HepG2 (cell line): ENCODE data around the gene XKR7. TPM values are rescaled to one million over a fixed set of nuclear protein-coding genes. Genes with fewer than 3 reads are reported as not detected.
A peak's percentile ranks its signal among the peaks of the same experiment; 100 is the strongest.

ENCODE experiments used
- ARID5B ChIP-seq: IDR thresholded peaks from 2 replicates; pipeline ENCODE4 v1.4.0; 2020; ENCODE audit warnings: mild to moderate bottlenecking, missing genetic modification reagents
- ATF5 ChIP-seq: sonication (generic); formaldehyde crosslinking; IDR thresholded peaks from 2 replicates; pipeline ENCODE4 v1.4.0; 2020; ENCODE audit warnings: mild to moderate bottlenecking, low read depth, missing genetic modification reagents
- IRF1 ChIP-seq: sonication (generic); formaldehyde crosslinking; IDR thresholded peaks from 2 replicates; pipeline ENCODE4 v1.4.0; 2020; ENCODE audit warnings: low read depth, mild to moderate bottlenecking, missing genetic modification reagents
- RNF219 ChIP-seq: sonication (generic); formaldehyde crosslinking; IDR thresholded peaks from 2 replicates; pipeline ENCODE4 v1.5.0; 2020; ENCODE audit warnings: mild to moderate bottlenecking, missing genetic modification reagents
- SPEN ChIP-seq: sonication (generic); formaldehyde crosslinking; IDR thresholded peaks from 2 replicates; pipeline ENCODE4 v1.5.1; 2020; ENCODE audit warnings: low read depth, mild to moderate bottlenecking, missing genetic modification reagents
- THAP7 ChIP-seq: sonication (generic); formaldehyde crosslinking; IDR thresholded peaks from 2 replicates; pipeline ENCODE4 v1.8.1; 2023; ENCODE audit warnings: mild to moderate bottlenecking, missing genetic modification reagents
- ZBTB10 ChIP-seq: sonication (generic); formaldehyde crosslinking; IDR thresholded peaks from 2 replicates; pipeline ENCODE4 v1.4.0; 2020; ENCODE audit warnings: missing genetic modification reagents, borderline replicate concordance
- ZMYM3 ChIP-seq: sonication (generic); formaldehyde crosslinking; IDR thresholded peaks from 2 replicates; pipeline ENCODE4 v1.5.1; 2020; ENCODE audit warnings: mild to moderate bottlenecking, missing genetic modification reagents
- ZNF264 ChIP-seq: sonication (generic); formaldehyde crosslinking; IDR thresholded peaks from 2 replicates; pipeline ENCODE4 v1.4.0; 2020; ENCODE audit warnings: missing genetic modification reagents
- ZNF296 ChIP-seq: sonication (generic); formaldehyde crosslinking; conservative IDR thresholded peaks from 2 replicates; pipeline ENCODE4 v1.5.0; 2020; ENCODE audit warnings: mild to moderate bottlenecking, missing genetic modification reagents
- ZNF710 ChIP-seq: sonication (generic); formaldehyde crosslinking; IDR thresholded peaks from 2 replicates; pipeline ENCODE4 v1.5.0; 2020; ENCODE audit warnings: mild to moderate bottlenecking, missing genetic modification reagents, borderline replicate concordance
- polyA plus RNA-seq, 8 experiments: library from polyadenylated mRNA; depleted of rRNA in 3 of 8; stranded (reverse) in 7 of 8; unstranded in 1 of 8; fragments of >200 nt; fragmentation: Illumina TruSeq in 4 of 8; extraction: Trizol in 4 of 8; gene quantifications; 2 replicates each; pipeline versions ENCODE4 v1.2.1 to v1.2.3, GENCODE V29; 2011 to 2016; ENCODE audit warnings: low read depth in 4 of 8, missing spikeins in 1 of 8, mixed read lengths in 1 of 8; ENCODE audit not compliant: insufficient read depth in 1 of 8
- total RNA-seq, 5 experiments: library from RNA; depleted of rRNA; stranded (reverse); fragments of >200 nt; fragmentation: Illumina TruSeq; extraction: Trizol; gene quantifications; 2 replicates each; pipeline ENCODE4 v1.2.3, GENCODE V29; 2016; ENCODE audit warnings: low read depth in 1 of 5

The XKR7 gene
- total and polyA plus RNA-seq, 2 of the 13 experiments (the other 11 are each of a cell fraction or from before 2014, with no cell fraction given), result not detected

- no peak for TF ChIP-seq ZBTB10 (CRISPR knock-in tag)
- 0 out of 2 replicates have a peak, but pooled peaks have one; percentile 30 for TF ChIP-seq ZNF710
- no peak for TF ChIP-seq ARID5B (CRISPR knock-in tag)
- TF ChIP-seq ZNF296 (CRISPR knock-in tag), result no peak
- TF ChIP-seq IRF1 (CRISPR knock-in tag), result no peak
- no peak for TF ChIP-seq ZMYM3 (CRISPR knock-in tag)
- 0 out of 2 replicates have a peak, but pooled peaks have one; percentile 47 for TF ChIP-seq THAP7 (CRISPR knock-in tag)
- TF ChIP-seq ZNF264, result no peak; the same call in 1 of the 2 replicates
- TF ChIP-seq ATF5 (CRISPR knock-in tag), result no peak
- TF ChIP-seq RNF219 (CRISPR knock-in tag), result no peak
- peak; percentile 7; the same call in 1 of the 2 replicates for TF ChIP-seq SPEN (CRISPR knock-in tag)
Measured at GRCh38 chr20:32018269-32019155, 50.6 kb downstream of the XKR7 start (continued).
